T-helper 2 cell (primary cell): ENCODE results near the gene ATP9A.
"Not testable (repeated sequence)": the region's sequence is repeated elsewhere in the genome, so short reads cannot be mapped to it uniquely, and the experiment has no call there.

Source experiments
- DNase-seq, 5 experiments: peaks; one replicate each; pipeline versions ENCODE4 v3.0.0 to v3.0.0-alpha.2; 2012 to 2022

ATP9A gene

DNA sequence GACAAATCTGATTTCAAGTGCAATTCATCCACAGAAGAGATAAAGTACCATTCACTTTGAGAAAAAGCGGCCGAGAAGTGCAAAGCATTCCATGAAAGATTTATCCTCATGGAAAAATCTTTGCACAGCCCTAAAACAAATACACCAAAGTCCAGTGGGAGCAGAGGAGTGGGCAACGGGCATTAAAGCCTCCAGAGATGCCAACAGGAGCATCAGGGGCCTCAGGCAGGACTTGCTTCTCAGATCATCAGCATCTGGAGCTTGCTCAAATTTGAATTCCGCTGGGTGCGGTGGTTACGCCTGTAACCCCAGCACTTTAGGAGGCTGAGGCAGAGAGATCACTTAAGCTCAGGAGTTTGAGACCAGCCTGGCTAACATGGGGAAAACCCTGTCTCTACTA, 115.0 kb downstream of the ATP9A start:
- no peak for DNase-seq

- no peak for DNase-seq
Measured at GRCh38 chr20:51651921-51652549, 116.2 kb downstream of the ATP9A start.

- DNase-seq = no peak
Measured at GRCh38 chr20:51650685-51651134, 117.5 kb downstream of the ATP9A start.

DNA sequence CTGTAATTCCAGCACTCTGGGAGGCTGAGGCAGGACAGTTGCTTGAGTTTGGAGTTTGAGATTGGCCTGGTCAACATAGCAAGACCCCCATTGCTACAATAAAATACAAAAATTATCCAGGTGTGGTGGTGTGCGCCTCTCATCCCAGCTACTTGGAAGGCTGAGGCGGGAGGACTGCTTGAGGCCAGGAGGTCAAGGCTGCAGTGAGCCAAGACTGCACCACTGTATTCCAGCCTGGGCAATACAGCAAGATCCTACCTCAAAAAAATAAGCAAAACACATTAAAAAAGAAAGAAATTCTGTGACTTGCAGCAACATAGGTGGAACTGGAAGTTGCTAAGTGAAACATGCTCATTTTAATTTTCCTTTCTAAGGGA, 119.6 kb downstream of the ATP9A start:
- DNase-seq = no peak

GRCh38 chr20:51647674-51648570, 120.3 kb downstream of the ATP9A start:
- no peak for DNase-seq

DNA sequence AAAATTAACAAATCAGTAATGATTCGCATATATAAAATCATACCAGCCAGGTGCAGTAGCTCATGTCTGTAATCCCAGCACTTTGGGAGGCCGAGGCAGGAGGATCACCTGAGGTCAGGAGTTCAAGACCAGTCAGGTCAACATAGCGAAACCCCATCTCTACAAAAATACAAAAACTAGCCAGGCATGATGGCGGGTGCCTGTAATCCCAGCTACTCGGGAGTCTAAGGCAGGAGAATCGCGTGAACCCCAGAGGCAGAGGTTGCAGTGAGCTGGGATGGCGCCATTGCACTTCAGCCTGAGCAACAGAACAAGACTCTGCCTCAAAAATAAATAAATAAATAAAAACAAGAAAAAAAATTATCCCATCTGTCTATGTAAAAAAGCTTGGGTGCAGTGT, 124.4 kb downstream of the ATP9A start:
- not testable (repeated sequence) for DNase-seq

DNA sequence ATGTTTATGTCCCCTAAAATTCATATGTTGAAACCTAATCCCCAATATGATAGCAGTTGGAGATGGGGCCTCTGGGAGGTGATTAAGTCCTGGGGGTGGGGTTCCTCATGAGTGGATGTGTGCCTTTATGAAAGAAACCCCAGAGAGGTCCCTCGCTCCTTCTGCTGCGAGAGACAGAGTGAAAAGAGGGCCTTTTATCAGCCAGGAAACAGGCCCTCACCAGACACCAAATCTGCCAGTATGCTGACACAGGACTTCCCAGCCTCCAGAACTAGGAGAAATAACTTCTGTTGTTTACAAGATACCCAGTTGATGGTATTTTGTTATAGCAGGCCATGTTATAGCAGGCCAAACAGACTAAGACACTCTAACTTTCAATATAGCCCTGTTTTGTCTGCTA, 124.8 kb downstream of the ATP9A start:
- DNase-seq = no peak

DNA sequence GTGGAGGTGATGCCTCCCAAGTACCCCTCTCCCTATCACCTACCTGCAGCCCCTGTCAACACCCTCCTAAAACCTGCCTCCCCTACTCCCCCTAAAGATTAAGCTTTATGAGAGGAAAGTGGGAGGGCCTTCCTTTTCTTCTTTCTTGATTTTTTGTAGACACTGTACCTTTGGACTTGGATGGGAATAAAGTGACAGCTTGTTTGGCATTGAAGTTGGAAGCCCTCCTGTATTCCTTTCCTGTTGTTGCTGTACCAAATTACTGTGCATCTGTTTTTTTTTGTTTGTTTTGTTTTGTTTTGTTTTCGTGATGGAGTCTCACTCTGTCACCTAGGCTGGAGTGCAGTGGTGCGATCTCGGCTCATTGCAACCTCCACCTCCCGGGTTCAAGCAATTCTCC, 126.3 kb downstream of the ATP9A start:
- no peak for DNase-seq

- DNase-seq = no peak
Measured at GRCh38 chr20:51640743-51641142, 127.4 kb downstream of the ATP9A start.

DNA sequence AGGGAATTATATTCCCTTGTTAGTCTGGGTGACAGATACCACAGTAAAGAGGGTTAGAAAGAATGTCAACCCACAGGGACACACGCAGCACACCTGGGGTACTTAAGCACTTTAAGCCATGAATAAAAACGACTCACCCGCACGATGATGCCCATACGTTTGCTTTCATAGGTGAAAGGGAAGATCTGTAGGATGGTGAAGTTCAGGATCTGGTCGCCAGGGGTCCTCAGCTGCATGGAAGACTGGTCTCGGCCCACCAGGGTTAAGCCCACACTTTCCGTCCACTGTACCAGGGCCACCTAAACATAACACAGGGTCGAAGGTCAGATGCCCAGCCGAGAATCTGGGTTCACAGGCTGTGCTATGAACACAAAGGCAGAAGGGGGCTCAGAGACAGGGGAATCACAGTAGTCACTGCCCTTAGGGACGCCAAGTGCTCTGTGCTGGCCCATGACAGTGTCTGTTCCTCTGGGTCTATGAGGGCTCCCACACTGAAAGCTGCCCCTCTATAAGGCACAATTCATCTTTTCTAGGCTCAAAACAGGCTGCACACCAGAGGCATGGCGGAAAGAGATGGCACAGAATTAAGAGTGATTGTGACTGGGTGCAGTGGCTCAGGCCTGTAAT, 128.9 kb downstream of the ATP9A start:
- peak in 4 of 5 experiments; percentile 10 to 60 (median 32) for DNase-seq

DNA sequence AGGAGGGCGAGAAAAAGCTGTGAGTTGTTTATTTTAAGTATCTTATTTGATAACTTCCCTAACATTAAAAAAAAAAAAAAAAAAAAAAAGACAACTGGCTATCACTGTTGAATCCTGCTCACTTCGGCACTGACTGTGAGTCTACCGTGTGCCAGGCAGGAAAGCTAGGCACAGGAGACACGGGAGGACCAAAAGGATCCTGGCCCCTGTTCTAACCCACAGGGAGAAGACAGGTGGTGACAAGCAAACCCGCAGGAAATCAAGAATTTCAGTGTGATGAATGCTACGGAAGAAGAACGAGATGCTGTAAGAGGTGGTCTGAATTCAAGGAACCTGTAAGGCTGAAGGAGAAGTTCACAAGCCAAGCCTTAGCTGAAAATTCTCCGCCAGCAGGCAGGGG, 130.9 kb downstream of the ATP9A start:
- no peak for DNase-seq

- DNase-seq = peak in 2 of 5 experiments; percentile 34
Measured at GRCh38 chr20:51636123-51636522, 132.1 kb downstream of the ATP9A start.

DNA sequence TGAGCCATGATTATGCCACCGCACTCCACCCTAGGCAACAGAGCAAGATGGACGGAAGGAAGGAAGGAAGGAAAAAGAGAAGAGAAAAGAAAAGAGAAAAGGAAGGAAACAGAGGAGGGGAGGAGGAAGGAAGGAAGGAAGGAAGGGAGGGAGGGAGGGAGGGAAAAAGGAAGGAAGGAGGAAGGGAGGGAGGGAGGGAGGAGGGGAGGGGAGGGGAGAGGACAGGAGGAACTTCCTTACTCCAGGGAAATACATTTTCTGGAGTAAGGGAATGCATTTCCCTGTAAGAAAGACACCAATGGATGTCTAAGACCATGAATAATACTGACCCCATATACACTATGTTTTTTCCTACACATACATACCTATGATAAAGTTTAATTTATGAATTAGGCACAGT, 132.5 kb downstream of the ATP9A start:
- no peak for DNase-seq

DNA sequence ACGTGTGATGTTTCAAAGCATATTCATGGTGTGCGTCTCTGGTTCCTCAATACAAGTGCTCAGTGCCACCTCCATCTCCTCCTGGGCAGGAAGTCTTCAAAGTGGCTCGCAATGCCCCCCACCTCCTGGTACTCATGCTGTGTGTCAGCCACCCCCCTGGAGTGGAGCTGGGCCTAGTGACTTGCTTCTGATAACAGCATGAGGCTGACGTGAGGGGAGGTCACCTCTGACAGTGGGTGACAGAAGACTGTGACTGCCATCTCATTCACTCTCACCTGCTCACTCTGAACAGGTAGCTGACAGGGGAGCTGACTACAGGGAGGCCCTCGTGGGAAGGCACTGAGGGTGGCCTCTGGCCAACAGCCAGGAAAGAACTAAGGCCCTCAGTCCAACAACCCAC, 133.3 kb downstream of the ATP9A start:
- DNase-seq = no peak

GRCh38 chr20:51634257-51634656, 133.9 kb downstream of the ATP9A start:
- DNase-seq = no peak

GRCh38 chr20:51633430-51633829, 134.8 kb downstream of the ATP9A start:
- DNase-seq = no peak

- DNase-seq = no peak
Measured at GRCh38 chr20:51631953-51632352, 136.2 kb downstream of the ATP9A start.

DNA sequence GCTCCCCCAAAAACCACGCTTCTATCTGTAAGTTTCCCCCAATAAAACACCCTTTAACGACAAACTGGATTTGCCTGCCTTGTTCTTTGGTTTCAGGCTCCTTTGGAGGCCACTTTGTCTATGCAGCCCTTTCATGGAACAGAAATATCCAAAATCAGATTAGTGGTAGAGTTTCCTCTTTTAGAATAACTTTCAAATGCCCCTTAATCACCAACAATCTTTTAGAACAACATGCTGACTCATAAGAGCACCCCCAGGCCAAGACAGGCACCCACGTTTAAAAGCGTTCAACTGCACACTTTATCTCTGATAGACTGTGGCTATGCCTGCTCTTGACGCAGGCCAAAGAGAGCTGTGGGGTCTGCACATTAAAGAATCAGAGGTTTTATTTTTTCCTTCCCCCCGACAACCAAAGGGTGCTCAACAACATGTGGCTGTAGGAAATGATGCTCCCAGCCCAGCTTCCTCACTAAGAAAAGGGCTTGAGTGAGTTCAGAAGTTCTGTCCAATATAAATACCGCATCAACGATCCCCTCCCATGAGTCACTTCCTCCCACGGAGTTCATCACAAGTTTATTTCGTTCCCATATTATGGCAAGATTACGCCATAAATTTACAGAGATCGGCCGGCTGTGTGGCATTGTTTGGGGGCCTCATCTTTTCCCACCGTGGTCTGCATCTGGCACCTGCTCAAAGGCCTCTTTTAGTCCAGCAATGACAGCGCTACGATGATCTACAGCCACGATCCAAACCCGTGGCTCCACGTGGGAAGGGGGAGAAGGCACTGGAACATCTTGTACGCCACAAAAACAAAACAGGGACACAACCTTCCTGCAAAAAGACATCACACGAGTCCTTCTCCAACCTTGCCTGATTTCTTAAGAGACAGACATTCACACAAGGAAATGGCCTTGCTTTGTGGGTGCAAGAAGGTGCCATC, 136.9 kb downstream of the ATP9A start:
- DNase-seq = peak in 2 of 5 experiments; percentile 8 to 79

DNA sequence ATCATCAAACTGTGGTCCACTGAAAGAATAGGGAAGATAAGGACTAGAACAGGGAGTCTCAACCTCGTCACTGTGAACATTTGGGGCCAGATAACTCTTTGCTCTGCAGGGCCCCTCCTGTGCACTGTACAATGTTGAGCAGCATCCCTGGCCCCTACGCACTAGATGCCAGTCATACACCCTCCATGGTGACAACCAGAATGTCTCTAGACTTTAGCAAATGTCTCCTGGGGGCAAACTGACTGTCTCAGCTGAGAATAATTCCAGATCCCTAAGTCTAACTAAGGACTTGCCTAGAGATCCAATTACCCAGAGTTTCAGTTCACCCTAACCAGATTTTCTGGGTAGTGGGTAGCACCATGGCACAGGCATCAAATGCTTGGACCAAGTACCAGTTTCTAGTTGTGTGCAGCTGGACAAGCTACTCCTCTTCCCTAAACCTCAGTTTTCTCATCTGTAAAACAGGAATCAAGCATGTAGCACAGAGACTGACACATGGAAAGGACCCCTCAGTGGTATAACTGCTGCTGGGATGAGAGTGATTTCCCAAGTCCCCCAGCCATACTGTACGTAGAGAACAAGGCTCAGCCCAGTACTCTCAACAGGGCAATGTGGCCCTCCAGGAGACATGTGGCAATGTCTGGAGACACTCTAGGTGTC, 138.7 kb downstream of the ATP9A start:
- DNase-seq = no peak

DNA sequence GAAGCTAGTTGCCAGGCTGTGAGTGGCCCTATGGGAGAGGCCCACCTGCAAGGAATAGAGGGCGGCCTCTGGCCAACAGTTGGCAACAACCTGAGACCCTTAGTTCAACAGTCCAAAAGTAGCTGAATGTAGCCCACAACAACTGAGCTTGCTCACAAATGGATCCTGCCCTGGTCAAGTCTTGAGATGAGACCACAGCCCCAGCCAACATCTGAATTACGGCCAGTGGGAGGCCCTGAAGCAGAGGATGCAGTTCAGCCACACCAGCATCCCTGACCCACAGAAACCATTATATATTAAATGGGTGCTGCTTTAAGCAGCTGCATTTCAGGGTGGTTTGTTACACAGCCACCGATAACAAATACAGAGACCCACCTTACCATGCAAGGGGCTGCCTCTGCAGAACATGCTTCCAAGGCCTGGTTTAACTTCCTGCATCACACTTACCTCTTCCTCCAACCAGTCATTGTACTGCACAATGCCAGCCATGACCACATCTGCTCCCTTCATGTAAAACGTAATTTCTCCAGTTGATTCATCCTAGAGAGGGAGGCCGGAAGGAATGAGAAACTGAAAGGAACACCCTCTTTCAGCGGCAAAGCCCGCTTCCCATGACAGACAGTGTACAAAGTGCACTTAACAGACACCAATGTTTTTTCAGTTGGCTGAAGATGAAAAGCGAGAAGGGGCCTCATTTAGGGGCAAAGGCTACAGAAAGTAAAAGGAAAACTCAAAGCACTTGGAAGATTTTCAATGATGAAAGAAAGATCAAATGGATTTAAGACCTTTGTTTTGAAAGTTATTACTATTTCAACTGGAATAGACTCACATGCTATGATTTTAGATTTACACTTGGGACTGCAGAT, 139.4 kb downstream of the ATP9A start:
- DNase-seq = peak in 1 of 5 experiments; percentile 27

DNA sequence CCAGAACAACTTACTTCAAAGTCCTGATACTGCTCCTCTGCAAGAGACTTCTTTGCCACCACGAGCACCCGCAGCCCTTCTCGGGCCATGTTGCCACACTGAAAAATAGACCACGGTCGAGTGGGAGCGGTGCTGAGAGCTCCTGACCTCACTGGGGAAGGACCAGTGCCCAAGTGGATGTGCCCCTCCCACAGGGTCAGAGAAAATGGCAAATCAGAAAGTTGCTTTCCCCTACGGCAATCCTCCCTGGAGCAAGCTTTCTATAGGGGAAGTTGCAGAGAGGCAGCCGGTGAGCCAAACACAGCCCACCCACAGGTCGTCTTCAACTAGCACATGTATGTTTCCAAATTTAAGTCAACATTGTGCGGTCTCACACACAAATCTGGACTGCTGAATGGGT, 140.6 kb downstream of the ATP9A start:
- DNase-seq = no peak
